Measurements from ENCODE around the gene CLOCK. TPM values are rescaled to one million over a fixed set of nuclear protein-coding genes. Genes with fewer than 3 reads are reported as not detected.

Gene CLOCK
- total and polyA plus RNA-seq, 12 donors = 6.9 to 37.0 (median 27.9) TPM

DNA sequence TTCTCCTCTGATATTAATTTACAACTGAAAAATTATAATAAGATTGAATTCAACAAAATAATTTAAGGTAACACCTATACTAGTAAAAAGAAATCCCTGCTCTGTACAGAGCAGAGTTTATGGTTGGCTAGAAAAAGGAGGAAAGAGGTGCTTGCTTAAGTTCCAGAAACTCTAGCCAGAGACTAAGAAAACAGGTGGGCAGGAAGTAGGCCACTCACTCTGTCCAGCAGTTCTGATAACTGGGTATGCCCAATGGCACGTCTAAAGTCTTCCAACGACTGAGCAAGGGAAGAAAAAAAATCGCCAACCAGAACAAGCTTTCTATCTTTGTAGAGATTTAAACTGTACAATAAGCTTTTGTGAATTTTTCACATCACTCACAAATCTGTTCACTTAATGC is 108.9 kb downstream of the CLOCK start:
- H3K4me1 ChIP-seq (replicated peaks in 1 of 2) = peaks cover 0 to 22% of the 10 kb centered on the region in 2 donors
- 89 to 92% (median 90%) methylated on average over 3 of the region's 3 CpGs for WGBS, 4 donors
- H3K27ac ChIP-seq = peak overlapping the region in 1 of 5 donors; percentile 39
- peaks cover 0 to 57% of the 10 kb centered on the region in 2 donors for H3K36me3 ChIP-seq (replicated peaks in 1 of 2)
- intact Hi-C loops (cut with DNase I) = loop anchor here in 1 of 2 donors (10.0 kb wide), 1 partner anchor 93 kb away; the partner anchor contains the start of gene SRD5A3
- H3K27me3 ChIP-seq = no peaks in the 10 kb centered on the region
- TF ChIP-seq POLR2A (IDR thresholded peaks at IDR 0.05) = no peak
- TF ChIP-seq, protein P1, sequence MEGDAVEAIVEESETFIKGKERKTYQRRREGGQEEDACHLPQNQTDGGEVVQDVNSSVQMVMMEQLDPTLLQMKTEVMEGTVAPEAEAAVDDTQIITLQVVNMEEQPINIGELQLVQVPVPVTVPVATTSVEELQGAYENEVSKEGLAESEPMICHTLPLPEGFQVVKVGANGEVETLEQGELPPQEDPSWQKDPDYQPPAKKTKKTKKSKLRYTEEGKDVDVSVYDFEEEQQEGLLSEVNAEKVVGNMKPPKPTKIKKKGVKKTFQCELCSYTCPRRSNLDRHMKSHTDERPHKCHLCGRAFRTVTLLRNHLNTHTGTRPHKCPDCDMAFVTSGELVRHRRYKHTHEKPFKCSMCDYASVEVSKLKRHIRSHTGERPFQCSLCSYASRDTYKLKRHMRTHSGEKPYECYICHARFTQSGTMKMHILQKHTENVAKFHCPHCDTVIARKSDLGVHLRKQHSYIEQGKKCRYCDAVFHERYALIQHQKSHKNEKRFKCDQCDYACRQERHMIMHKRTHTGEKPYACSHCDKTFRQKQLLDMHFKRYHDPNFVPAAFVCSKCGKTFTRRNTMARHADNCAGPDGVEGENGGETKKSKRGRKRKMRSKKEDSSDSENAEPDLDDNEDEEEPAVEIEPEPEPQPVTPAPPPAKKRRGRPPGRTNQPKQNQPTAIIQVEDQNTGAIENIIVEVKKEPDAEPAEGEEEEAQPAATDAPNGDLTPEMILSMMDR (IDR thresholded peaks at IDR 0.05) = no peak
- no peak overlapping the region for H3K4me3 ChIP-seq
- no peak for DNase-seq
- no peaks in the 10 kb centered on the region for H3K9me3 ChIP-seq (replicated peaks in 1 of 3)

DNA sequence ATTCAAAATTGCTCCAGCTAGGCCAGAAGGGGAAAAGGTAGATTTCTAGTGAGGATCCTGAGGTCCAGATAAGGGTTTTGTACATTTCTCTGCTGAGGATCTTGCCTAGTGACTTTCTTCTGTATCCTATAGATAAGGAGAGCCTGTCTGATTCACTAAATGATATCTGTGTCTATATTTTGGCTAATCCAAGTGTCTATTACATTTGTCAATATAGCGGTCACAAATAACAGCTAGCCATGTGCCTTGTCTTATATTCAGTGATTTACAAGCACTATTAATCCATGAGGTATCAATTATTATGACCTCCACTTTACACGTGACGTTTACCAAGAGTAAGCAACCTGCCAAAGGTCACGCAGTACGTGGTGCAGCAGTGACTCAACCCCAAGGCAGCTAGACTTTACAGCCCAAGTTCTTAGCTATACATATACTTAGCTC is 109.3 kb downstream of the CLOCK start:
- WGBS, 4 donors = 59 to 63% (median 62%) methylated on average over 5 of the region's 5 CpGs
- peak overlapping the region in 2 of 5 donors; percentile 39 to 40 for H3K27ac ChIP-seq
- no peaks in the 10 kb centered on the region for H3K27me3 ChIP-seq
- peaks cover 0 to 22% of the 10 kb centered on the region in 2 donors for H3K4me1 ChIP-seq (replicated peaks in 1 of 2)
- TF ChIP-seq, protein P1 (IDR thresholded peaks at IDR 0.05) = no peak
- TF ChIP-seq POLR2A (IDR thresholded peaks at IDR 0.05) = no peak
- H3K4me3 ChIP-seq = no peak overlapping the region
- H3K9me3 ChIP-seq (replicated peaks in 1 of 3) = no peaks in the 10 kb centered on the region
- peaks cover 0 to 61% of the 10 kb centered on the region in 2 donors for H3K36me3 ChIP-seq (replicated peaks in 1 of 2)
- intact Hi-C loops (cut with DNase I) = loop anchor here in 1 of 2 donors (10.0 kb wide), 1 partner anchor 93 kb away; the partner anchor contains the start of gene SRD5A3
- peak in 4 of 7 donors; percentile 22 to 50 (median 41) for DNase-seq

DNA sequence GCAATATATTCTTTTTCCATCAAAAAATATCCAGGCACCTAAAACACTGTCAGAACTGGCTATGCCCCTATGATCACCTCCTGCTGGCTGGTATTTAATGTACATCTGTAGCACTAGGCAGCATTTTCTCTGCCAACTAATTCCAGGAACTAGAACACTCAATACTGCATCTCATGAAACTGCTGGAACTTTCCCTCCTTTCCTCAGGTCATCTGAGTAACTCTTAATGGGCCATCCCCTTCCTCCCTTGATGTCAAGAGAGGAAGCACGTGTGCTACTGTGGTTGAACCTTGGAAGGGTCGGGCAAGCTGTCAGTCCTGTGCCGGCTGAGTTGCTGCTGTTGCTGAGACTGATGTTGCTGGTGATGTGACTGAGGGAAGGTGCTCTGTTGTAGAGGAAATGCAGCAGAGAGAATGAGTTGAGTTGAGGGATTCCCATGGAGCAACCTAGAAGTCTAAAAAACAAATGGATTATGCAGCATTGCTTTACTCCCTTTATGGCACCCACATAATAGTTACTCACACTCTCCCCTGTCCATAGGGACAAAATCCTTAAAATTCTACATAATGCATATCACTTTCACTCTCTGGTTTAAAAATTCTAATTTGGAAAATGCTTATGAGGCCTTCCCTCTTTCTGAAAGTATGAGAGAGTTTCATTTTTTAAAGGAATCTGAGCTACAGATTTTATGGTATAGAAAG is 111.4 kb downstream of the CLOCK start:
- Histone ChIP-seq H3K9me3 (replicated peaks in 1 of 3) (no peaks in the 10 kb centered on the region), H3K4me3 (no peak overlapping the region), H3K4me1 (replicated peaks in 1 of 2) (peaks cover 0 to 22% of the 10 kb centered on the region in 2 donors), H3K27me3 (no peaks in the 10 kb centered on the region), H3K36me3 (replicated peaks in 1 of 2) (peaks cover 0 to 67% of the 10 kb centered on the region in 2 donors), H3K27ac (peak overlapping the region in 2 of 5 donors; percentile 5 to 6)
- DNase-seq = no peak
- no peak for TF ChIP-seq POLR2A (IDR thresholded peaks at IDR 0.05)
- TF ChIP-seq, protein P1 (IDR thresholded peaks at IDR 0.05) = peak in 3 of 6 experiments; percentile 12 to 23 (median 12)
- intact Hi-C loops (cut with DNase I) = loop anchor here in 1 of 2 donors (10.0 kb wide), 1 partner anchor 90 kb away; the partner anchor contains the start of gene SRD5A3
- WGBS, 4 donors = 42 to 50% (median 46%) methylated on average over 3 of the region's 3 CpGs

DNA sequence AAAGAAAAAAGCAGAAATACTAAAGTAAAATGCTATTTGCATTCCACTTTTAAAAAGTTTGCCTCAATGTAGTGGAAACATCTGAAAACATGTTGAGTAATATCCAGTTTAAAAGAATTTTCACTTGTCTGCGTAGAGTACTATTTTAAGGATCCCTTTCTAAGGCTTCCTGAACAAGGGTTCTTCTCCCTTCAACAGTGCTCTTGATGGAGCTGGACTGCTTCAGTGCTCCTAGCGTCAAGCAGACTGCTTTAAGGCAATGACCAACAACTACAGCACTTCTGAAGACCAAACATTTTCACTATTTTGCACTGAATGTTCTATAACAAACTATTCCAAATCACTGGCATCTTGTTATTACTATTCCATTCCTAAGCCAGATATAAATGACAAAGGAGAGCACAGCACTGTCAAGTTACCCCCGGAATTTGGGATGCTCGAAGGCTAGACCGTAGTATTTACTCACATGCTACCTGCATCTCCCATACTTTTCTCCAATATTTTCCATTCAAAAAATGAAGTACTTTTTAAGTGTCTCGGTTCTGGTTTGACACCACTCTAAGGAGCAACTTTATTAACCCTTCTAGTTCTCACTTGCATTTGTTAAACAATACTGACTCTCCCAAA is 114.9 kb downstream of the CLOCK start:
- intact Hi-C loops (cut with DNase I) = loop anchor here in 1 of 2 donors (10.0 kb wide), 1 partner anchor 87 kb away; the partner anchor contains the start of gene SRD5A3

More for the DNA sequence above, 114.9 kb downstream of the CLOCK start:
- H3K27me3 ChIP-seq = no peaks in the 10 kb centered on the region
- H3K9me3 ChIP-seq (replicated peaks in 1 of 3) = no peaks in the 10 kb centered on the region
- DNase-seq = no peak
- no peak for TF ChIP-seq POLR2A (IDR thresholded peaks at IDR 0.05)
- TF ChIP-seq, protein P1 (IDR thresholded peaks at IDR 0.05) = no peak
- peaks cover 0 to 5% of the 10 kb centered on the region in 2 donors for H3K4me1 ChIP-seq (replicated peaks in 1 of 2)
- H3K4me3 ChIP-seq = no peak overlapping the region
- no peak overlapping the region for H3K27ac ChIP-seq
- H3K36me3 ChIP-seq (replicated peaks in 1 of 2) = peaks cover 0 to 79% of the 10 kb centered on the region in 2 donors
- WGBS, 4 donors = 76 to 87% (median 79%) methylated on average over 6 of the region's 6 CpGs

All from adrenal gland (tissue), 12 donors.